HG03378 (cell line): ENCODE results near the gene MLLT10.
"Not testable (repeated sequence)": the region's sequence is repeated elsewhere in the genome, so short reads cannot be mapped to it uniquely, and the experiment has no call there.

Experiments used
- ATAC-seq: cut with Tn5 transposase; IDR thresholded peaks from one replicate; pipeline ENCODE4 v1.9.1; 2021; ENCODE audit warnings: mild to moderate bottlenecking, moderate library complexity; ENCODE audit not compliant: unreplicated experiment

MLLT10 gene

GRCh38 chr10:21628645-21629044 is 94.6 kb downstream of the MLLT10 start:
- ATAC-seq, result not testable (repeated sequence)

- ATAC-seq, result no peak
Observed at GRCh38 chr10:21634599-21635365, 100.8 kb downstream of the MLLT10 start.

GRCh38 chr10:21637795-21638194 is 103.8 kb downstream of the MLLT10 start:
- no peak for ATAC-seq

- ATAC-seq, result no peak
Observed at GRCh38 chr10:21638681-21639080, 104.6 kb downstream of the MLLT10 start.

GRCh38 chr10:21648040-21648439 is 114.0 kb downstream of the MLLT10 start:
- no peak for ATAC-seq

GRCh38 chr10:21649454-21649872 is 115.4 kb downstream of the MLLT10 start:
- no peak for ATAC-seq

- ATAC-seq, result no peak
Observed at GRCh38 chr10:21650353-21650752, 116.3 kb downstream of the MLLT10 start.

GRCh38 chr10:21655236-21655635 is 121.2 kb downstream of the MLLT10 start:
- no peak for ATAC-seq

GRCh38 chr10:21655687-21656086 is 121.7 kb downstream of the MLLT10 start:
- ATAC-seq, result no peak

GRCh38 chr10:21661087-21661486 is 127.1 kb downstream of the MLLT10 start:
- ATAC-seq, result no peak

GRCh38 chr10:21661935-21662334 is 127.9 kb downstream of the MLLT10 start:
- no peak for ATAC-seq

- no peak for ATAC-seq
Observed at GRCh38 chr10:21662635-21663034, 128.6 kb downstream of the MLLT10 start.

- ATAC-seq, result no peak
Observed at GRCh38 chr10:21668831-21669230, 134.8 kb downstream of the MLLT10 start.

GRCh38 chr10:21670391-21670790 is 136.4 kb downstream of the MLLT10 start:
- ATAC-seq, result no peak

- no peak for ATAC-seq
Observed at GRCh38 chr10:21673668-21674067, 139.6 kb downstream of the MLLT10 start.

GRCh38 chr10:21675157-21675796 is 141.2 kb downstream of the MLLT10 start:
- ATAC-seq, result no peak

GRCh38 chr10:21677551-21677950 is 143.5 kb downstream of the MLLT10 start:
- no peak for ATAC-seq

GRCh38 chr10:21681156-21681555 is 147.1 kb downstream of the MLLT10 start:
- ATAC-seq, result no peak

GRCh38 chr10:21687266-21688008 is 153.4 kb downstream of the MLLT10 start:
- ATAC-seq, result no peak

- ATAC-seq, result no peak
Observed at GRCh38 chr10:21688009-21688332, 153.9 kb downstream of the MLLT10 start.

GRCh38 chr10:21688870-21689269 is 154.8 kb downstream of the MLLT10 start:
- no peak for ATAC-seq

GRCh38 chr10:21689881-21690280 is 155.8 kb downstream of the MLLT10 start:
- ATAC-seq, result no peak
